Astrocyte of the cerebellum (primary cell): Measurements from ENCODE around the gene CHPT1.
"Not testable (repeated sequence)": the region's sequence is repeated elsewhere in the genome, so short reads cannot be mapped to it uniquely, and the experiment has no call there.

ENCODE experiments used
- DNase-seq: peaks from one replicate; pipeline ENCODE4 v3.0.0-alpha.2; 2011; ENCODE audit warnings: low read depth
- H3K4me3 ChIP-seq: 2 replicates; pipeline ENCODE4 v1.5.1; 2011; ENCODE audit warnings: mild to moderate bottlenecking, low read depth, low read length, moderate library complexity
- in situ Hi-C: cut with HindIII; loops from 2 replicates; pipeline ENCODE4 v1.10.0; 2017; ENCODE audit warnings: low sequenced_read_pairs
- TF ChIP-seq, protein P1 (sequence below): IDR thresholded peaks from 2 replicates; pipeline ENCODE4 v1.5.1; 2012; ENCODE audit warnings: low read length, low read depth, moderate library complexity, mild to moderate bottlenecking; ENCODE audit errors: missing control alignments

The CHPT1 gene

DNA sequence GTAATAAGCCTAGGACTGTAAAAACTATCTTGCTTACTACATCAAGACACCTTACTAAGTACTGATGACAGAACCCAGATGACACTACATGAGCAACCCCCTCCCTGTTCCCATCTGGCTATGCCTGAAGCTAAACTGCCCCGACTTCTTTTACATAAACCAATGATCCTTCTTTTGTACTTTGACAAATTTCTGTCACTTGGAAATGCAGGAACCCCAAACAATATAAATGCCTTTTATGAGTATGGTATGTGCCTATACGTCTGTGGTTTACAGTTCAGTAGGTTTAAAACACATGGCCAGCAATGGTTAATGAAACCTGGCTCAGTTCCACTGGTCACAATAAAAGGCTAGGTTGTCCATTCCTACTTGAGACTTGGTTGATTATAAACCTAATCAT is 35.7 kb downstream of the CHPT1 start:
- TF ChIP-seq, protein P1, sequence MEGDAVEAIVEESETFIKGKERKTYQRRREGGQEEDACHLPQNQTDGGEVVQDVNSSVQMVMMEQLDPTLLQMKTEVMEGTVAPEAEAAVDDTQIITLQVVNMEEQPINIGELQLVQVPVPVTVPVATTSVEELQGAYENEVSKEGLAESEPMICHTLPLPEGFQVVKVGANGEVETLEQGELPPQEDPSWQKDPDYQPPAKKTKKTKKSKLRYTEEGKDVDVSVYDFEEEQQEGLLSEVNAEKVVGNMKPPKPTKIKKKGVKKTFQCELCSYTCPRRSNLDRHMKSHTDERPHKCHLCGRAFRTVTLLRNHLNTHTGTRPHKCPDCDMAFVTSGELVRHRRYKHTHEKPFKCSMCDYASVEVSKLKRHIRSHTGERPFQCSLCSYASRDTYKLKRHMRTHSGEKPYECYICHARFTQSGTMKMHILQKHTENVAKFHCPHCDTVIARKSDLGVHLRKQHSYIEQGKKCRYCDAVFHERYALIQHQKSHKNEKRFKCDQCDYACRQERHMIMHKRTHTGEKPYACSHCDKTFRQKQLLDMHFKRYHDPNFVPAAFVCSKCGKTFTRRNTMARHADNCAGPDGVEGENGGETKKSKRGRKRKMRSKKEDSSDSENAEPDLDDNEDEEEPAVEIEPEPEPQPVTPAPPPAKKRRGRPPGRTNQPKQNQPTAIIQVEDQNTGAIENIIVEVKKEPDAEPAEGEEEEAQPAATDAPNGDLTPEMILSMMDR: no peak
- in situ Hi-C loops: no loop called here
- no peak overlapping the region for H3K4me3 ChIP-seq
- no peak for DNase-seq

DNA sequence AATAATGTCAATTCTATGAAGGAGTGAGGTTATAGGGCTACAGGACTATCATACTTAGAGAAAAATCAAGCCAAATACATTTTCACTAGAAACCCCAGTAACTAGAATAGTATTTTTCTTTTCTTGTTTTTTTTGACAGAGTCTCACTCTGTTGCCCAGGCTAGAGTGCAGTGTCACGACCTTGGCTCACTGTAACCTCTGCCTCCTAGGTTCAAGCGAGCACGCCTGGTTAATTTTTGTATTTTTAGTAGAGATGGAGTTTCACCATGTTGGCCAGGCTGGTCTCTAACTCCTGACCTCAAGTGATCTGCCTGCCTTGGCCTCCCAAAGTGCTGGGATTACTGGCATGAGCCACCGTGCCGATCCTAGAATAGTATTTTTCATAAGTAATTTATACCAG is 37.0 kb downstream of the CHPT1 start:
- DNase-seq, in situ Hi-C loops: not testable (repeated sequence)

DNA sequence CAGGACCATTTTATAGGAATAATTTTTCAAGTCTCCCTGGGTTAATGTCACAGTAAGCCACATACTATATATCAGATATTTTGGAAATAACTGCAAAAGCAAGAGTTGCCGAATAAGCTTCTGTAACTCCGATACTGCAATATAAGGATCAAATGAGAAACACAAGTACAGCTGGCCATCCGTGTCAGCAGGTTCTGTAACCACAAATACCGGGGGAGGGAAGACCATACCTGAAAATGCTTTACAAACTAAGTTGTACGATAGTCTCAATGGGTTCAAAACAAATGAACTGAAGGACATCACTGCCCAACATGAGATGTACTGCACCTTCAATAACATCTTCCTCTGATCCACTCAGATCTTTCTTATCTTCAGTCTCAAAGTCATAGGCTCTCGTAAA is 40.0 kb downstream of the CHPT1 start:
- in situ Hi-C loops: no loop called here
- TF ChIP-seq, protein P1: no peak
- H3K4me3 ChIP-seq: no peak overlapping the region
- no peak for DNase-seq

More for the DNA sequence above, 37.0 kb downstream of the CHPT1 start:
- not testable (repeated sequence) for H3K4me3 ChIP-seq

DNA sequence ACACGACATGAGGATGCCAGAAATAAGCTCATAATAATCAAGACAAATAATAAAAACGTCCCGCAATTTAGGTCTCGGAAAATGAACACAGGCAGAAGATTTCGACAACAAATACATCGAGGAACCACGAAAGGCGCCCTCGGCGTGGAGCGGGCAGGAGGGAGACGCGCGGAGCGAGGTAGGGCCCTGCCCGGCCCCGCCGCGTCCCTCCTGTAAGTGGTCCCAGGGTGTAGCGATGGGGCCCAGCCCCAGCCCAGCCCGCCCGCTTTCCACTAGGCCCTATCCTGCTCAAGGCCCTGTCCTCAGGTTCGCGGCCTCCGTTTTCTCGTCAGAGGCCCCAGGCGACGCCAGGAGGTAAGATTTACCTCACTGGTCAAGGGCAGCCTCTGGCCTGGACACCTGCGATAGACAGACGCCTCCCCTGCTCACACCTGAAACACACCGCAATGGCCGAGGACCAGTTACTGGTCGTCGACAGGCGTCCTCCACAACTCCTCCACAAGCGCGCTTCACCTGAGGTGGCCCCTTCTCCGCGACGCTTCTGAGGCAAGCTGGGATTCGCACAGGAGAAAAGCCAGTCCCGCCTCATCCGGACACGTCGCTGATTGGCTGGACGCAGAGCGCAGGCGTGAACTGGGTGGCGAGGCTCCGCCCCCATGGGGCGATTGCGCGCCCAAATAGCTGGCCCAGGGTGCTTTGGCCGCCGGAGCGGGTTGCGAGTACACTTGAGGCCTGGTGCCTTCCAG is 41.7 kb downstream of the CHPT1 start, which contains the start of gene SYCP3:
SYCP3 (minus strand) TSS at position 543 of the 746 bp plus-strand sequence. CDS start 1,527 bp downstream, outside the sequence.
- TF ChIP-seq, protein P1: no peak
- in situ Hi-C loops: no loop called here
- no peak for DNase-seq
- no peak within 1 kb of the TSS for H3K4me3 ChIP-seq

DNA sequence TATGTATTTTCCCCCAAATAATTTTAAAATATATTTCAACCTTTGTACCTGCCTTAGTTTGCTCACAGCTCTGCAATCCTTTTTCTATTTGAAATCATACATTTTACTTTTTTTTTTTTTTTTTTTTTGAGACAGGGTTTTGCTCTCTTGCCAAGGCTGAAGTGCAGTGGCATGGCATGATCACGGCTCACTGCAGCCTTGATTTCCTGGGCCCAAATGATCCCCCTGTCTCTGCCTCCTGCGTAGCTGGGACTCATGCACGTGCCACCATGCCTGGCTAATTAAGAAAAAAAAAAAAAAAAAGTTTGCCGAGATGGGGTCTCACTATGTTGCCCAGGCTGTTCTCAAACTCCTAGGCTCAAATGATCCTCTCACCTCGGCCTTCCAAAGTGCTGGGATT is 43.1 kb downstream of the CHPT1 start:
- H3K4me3 ChIP-seq: no peak overlapping the region
- TF ChIP-seq, protein P1: no peak
- in situ Hi-C loops: no loop called here
- DNase-seq: no peak

DNA sequence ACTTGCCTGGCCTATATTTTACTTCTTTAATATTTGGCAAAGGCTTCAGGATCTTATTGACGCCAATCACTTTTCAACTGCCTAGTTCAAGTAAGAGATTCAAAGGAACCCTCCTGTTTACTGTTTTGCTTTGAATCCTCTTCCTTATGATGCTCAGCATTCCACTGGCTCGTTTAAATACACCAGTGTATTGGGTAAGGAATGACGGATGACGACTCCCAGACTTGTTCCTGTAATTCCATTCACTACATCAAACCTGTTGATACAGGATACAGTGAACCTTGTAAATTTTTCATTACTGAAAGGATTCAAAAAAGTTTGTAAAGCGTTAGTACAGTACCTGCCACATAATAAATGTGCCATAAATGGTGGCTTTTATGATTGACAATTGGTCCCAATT is 43.5 kb downstream of the CHPT1 start:
- H3K4me3 ChIP-seq: no peak overlapping the region
- DNase-seq: no peak
- TF ChIP-seq, protein P1: no peak
- in situ Hi-C loops: no loop called here

DNA sequence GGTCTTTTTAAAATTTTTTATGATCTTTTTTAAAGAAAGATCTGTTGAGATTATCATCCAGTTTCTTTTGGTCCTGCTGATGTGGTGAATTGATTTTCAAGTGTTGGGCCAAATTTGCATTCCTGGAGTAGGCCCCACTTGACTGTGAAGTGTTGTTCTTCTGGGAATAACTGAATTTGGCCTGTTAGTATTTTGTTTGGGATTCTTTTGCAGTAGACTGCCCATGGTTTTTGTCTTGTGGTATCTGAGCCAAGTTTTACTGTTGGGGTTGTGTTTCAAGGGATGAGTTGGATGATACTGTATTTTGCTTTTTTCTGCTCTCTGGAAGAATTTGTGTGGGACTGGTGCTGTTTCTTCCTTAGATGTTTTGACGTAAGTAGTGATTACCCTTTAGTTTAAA is 45.8 kb downstream of the CHPT1 start:
- no peak overlapping the region for H3K4me3 ChIP-seq
- TF ChIP-seq, protein P1: no peak
- no peak for DNase-seq
- in situ Hi-C loops: no loop called here
